ENCODE measurements around the gene AK1. TPM values are rescaled to one million over a fixed set of nuclear protein-coding genes. Genes with fewer than 3 reads are reported as not detected.
A peak's percentile ranks its signal among the peaks of the same experiment; 100 is the strongest.

AK1 gene
- total RNA-seq, 2 donors from 2014 or later, result 22.2 to 123 TPM

DNA sequence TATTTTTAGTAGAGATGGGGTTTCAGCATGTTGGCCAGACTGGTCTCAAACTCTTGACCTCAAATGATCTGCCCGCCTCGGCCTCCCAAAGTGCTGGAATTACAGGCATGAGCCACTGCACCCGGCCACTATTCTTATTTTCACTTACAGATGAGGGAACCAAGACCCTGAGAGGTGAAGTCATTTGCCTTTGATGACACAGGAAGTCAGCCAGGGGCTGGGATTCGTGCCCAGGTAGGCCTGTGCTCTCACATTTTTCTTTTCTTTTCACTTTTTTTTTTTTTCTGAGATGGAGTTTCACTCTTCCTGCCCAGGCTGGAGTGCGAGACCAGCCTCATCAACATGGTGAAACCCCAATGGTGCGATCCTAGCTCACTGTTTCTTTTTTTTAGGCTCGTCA lies 45.2 kb downstream of the AK1 start:
- Histone ChIP-seq H3K4me1 (replicated peaks) (no peaks in the 10 kb centered on the region), H3K27me3 (replicated peaks; ENCODE audit: insufficient read depth) (no peaks in the 10 kb centered on the region), H3K36me3 (no peaks in the 10 kb centered on the region), H3K4me3 (no peak overlapping the region), H3K27ac (no peak overlapping the region), H3K9me3 (no peaks in the 10 kb centered on the region)
- no peak for DNase-seq (ENCODE audit: low spot score)
- TF ChIP-seq, protein P1, sequence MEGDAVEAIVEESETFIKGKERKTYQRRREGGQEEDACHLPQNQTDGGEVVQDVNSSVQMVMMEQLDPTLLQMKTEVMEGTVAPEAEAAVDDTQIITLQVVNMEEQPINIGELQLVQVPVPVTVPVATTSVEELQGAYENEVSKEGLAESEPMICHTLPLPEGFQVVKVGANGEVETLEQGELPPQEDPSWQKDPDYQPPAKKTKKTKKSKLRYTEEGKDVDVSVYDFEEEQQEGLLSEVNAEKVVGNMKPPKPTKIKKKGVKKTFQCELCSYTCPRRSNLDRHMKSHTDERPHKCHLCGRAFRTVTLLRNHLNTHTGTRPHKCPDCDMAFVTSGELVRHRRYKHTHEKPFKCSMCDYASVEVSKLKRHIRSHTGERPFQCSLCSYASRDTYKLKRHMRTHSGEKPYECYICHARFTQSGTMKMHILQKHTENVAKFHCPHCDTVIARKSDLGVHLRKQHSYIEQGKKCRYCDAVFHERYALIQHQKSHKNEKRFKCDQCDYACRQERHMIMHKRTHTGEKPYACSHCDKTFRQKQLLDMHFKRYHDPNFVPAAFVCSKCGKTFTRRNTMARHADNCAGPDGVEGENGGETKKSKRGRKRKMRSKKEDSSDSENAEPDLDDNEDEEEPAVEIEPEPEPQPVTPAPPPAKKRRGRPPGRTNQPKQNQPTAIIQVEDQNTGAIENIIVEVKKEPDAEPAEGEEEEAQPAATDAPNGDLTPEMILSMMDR (IDR thresholded peaks at IDR 0.05), result no peak
- TF ChIP-seq POLR2AphosphoS5 (IDR thresholded peaks at IDR 0.05) (no peak), POLR2A (IDR thresholded peaks at IDR 0.05) (no peak)
- intact Hi-C loops (cut with DNase I), result no loop called here
- 50% methylated on average over 7 of the region's 7 CpGs for WGBS

DNA sequence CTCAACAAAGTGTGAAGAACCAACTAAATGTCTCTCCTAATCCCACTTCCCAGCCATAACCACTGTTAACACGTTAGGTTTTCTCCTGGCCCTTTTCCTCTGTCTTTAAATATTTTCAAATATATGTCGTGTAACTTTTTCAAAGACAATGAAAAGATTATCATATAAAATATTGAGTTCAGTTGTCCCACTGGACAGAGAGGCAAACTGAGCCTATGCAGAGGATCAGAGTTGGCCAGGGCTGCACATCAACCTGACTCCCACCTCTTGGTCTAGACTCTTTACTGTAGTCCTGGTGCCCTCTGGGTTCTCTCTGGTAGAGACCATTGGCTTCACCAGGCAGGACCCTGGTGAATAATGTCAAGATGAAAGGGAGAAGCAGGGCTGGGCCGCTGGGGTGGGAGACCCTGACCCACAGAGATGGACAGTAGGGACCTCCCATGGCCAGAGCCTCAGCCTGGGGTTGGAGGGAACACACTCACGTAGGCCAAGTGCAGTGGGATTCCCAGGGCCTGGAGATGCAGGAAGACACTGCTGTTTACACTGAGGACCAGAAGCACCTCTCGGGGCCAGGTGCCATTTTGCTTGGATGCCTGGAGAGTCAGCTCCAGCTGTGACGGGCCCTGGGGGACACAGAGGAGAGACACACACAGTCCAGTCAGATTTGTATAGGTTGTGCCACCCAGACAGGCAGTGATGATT lies 48.1 kb downstream of the AK1 start:
- no peaks in the 10 kb centered on the region for H3K36me3 ChIP-seq
- WGBS, result 89% methylated on average over 6 of the region's 6 CpGs
- TF ChIP-seq, protein P1 (IDR thresholded peaks at IDR 0.05), result no peak
- TF ChIP-seq POLR2A (IDR thresholded peaks at IDR 0.05) (no peak), POLR2AphosphoS5 (IDR thresholded peaks at IDR 0.05) (no peak)
- H3K27ac ChIP-seq, result peak overlapping the region; percentile 57
- no peaks in the 10 kb centered on the region for H3K4me1 ChIP-seq (replicated peaks)
- no peaks in the 10 kb centered on the region for H3K27me3 ChIP-seq (replicated peaks; ENCODE audit: insufficient read depth)
- no peak overlapping the region for H3K4me3 ChIP-seq
- intact Hi-C loops (cut with DNase I), result no loop called here
- no peak for DNase-seq (ENCODE audit: low spot score)
- no peaks in the 10 kb centered on the region for H3K9me3 ChIP-seq

DNA sequence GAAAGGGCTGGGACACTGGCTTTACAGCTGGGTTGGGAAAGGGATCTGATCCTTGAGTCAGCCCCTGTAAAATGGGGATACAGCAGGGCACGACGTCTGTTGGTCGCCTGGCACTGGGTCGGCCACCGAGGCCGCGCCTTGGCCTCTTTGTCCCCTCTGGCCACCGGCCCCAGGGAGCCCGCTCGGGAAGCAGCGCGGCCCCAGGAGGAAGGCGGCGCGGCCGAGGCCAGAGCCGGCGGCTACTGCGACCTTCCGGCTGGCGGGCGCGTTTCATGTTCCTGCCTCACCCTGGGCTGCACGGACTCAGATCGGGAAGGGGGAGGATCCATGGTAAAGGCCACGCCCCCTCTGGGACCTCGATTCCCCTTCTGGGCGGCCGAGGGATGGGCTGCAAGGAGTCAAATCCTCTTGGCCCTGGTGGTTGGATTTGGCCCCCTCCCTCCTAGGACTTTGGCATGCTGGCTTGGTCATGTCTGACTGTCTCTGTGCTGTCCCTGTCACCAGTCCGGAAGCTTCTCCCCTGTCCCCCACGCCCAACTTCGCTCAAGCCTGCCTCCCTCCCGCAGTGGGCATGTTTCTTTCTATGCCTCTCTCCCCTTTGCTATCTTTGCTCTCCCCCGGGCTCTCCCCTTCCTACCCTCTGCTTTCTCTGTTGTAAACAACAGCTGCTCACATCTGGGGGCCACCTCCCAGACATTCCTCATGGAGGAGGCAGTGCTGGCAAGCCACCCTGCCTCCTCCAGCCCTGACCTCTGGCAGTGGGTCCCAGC lies 49.0 kb downstream of the AK1 start:
- 9% methylated on average over 10 of the region's 34 CpGs for WGBS
- peak overlapping the region; percentile 15 to 16 for H3K4me3 ChIP-seq
- peak overlapping the region; percentile 57 for H3K27ac ChIP-seq
- DNase-seq (ENCODE audit: low spot score), result peak; percentile 53
- no peaks in the 10 kb centered on the region for H3K36me3 ChIP-seq
- intact Hi-C loops (cut with DNase I), result no loop called here
- H3K27me3 ChIP-seq (replicated peaks; ENCODE audit: insufficient read depth), result no peaks in the 10 kb centered on the region
- TF ChIP-seq POLR2AphosphoS5 (IDR thresholded peaks at IDR 0.05) (peak; percentile 52), POLR2A (IDR thresholded peaks at IDR 0.05) (peak; percentile 72)
- TF ChIP-seq, protein P1 (IDR thresholded peaks at IDR 0.05), result peak in 1 of 4 experiments; percentile 13
- H3K9me3 ChIP-seq, result no peaks in the 10 kb centered on the region
- H3K4me1 ChIP-seq (replicated peaks), result no peaks in the 10 kb centered on the region

DNA sequence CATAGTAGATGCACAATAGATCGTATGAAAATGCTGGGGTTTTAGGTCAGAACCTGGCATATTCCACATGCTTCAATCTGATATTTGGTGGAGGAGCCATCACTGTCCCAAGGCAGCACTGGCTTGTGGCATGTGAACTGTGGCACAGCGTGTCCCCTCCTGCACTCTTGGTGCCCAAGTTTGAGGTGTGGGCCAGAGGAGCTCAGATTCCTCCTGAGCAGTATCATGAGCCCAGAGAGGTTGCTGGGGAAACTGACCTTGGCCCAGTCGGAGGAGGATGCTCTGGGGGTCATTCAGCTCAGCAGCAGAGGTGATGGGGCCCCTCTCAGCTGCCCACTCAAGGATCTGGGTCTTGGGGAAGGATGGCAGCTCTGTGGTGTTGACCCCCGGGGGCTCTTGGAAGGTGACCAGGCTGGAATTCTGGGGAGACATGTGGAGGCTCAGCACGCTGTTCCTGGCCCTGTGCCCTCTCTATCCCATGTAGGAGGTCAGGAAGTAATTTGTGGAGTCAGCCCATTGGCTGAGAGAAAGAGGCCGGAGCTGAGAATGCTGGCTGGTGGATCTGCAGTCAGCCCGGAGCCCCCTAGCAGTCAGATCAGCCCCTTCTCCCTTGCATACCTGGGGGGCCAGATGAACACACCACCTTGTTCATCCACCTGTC lies 51.1 kb downstream of the AK1 start:
- no peak for DNase-seq (ENCODE audit: low spot score)
- Histone ChIP-seq H3K4me1 (replicated peaks) (no peaks in the 10 kb centered on the region), H3K27ac (no peak overlapping the region), H3K9me3 (no peaks in the 10 kb centered on the region), H3K4me3 (no peak overlapping the region), H3K27me3 (replicated peaks; ENCODE audit: insufficient read depth) (no peaks in the 10 kb centered on the region), H3K36me3 (no peaks in the 10 kb centered on the region)
- 56% methylated on average over 7 of the region's 7 CpGs for WGBS
- TF ChIP-seq, protein P1 (IDR thresholded peaks at IDR 0.05), result no peak
- TF ChIP-seq POLR2AphosphoS5 (IDR thresholded peaks at IDR 0.05), result no peak
- no peak for TF ChIP-seq POLR2A (IDR thresholded peaks at IDR 0.05)
- intact Hi-C loops (cut with DNase I), result no loop called here
